Thymus (tissue), 11 donors: ENCODE results near the gene ST7. TPM values are rescaled to one million over a fixed set of nuclear protein-coding genes. Genes with fewer than 3 reads are reported as not detected.
A peak's percentile ranks its signal among the peaks of the same experiment; 100 is the strongest.

Experiments used
- DNase-seq, 9 donors: peaks; one replicate each; pipeline ENCODE4 v3.0.0-alpha.2; 2013; ENCODE audit warnings: low spot score in 9 of 9, low read depth in 6 of 9, missing footprints in 1 of 9
- H3K27ac ChIP-seq, 2 donors: one replicate each; pipeline ENCODE4 v1.5.1; 2013; ENCODE audit warnings: control low read depth in 1 of 2, low read depth in 1 of 2, low read length in 1 of 2, mild to moderate bottlenecking in 1 of 2, moderate library complexity in 1 of 2
- H3K27me3 ChIP-seq, 2 donors: one replicate each; pipeline ENCODE4 v1.5.1; 2013; ENCODE audit warnings: low read length in 1 of 2; ENCODE audit not compliant: control insufficient read depth in 2 of 2, insufficient read depth in 1 of 2
- H3K36me3 ChIP-seq, 2 donors: one replicate each; pipeline ENCODE4 v1.5.1; 2013; ENCODE audit warnings: low read length in 1 of 2, mild to moderate bottlenecking in 1 of 2, moderate library complexity in 1 of 2; ENCODE audit not compliant: control insufficient read depth in 2 of 2, insufficient read depth in 2 of 2
- H3K4me1 ChIP-seq, 2 donors: one replicate each; pipeline ENCODE4 v1.5.1; 2013; ENCODE audit warnings: low read length in 2 of 2; ENCODE audit not compliant: control insufficient read depth in 2 of 2, insufficient read depth in 2 of 2
- H3K4me3 ChIP-seq, 2 donors: one replicate each; pipeline ENCODE4 v1.5.1; 2013; ENCODE audit warnings: low read length in 2 of 2, control low read depth in 1 of 2, mild to moderate bottlenecking in 1 of 2
- H3K9me3 ChIP-seq, 2 donors: one replicate each; pipeline ENCODE4 v1.5.1; 2013; ENCODE audit warnings: low read length in 1 of 2, mild to moderate bottlenecking in 1 of 2; ENCODE audit not compliant: control insufficient read depth in 2 of 2, insufficient read depth in 1 of 2
- WGBS: extraction: QIAGEN DNeasy Blood & Tissue Kit; methylation state at CpG from one replicate; pipeline ENCODE4 v1.1.7; 2013; 5-methylcytosine and 5-hydroxymethylcytosine counted together
- polyA plus RNA-seq: library from polyadenylated mRNA; stranded (reverse); fragments of 200-250 nt; gene quantifications from one replicate; pipeline ENCODE4 v1.2.3, GENCODE V29; 2013
- total RNA-seq: library from RNA; stranded (reverse); fragments of 120-200 nt; gene quantifications from one replicate; pipeline ENCODE4 v1.2.4, GENCODE V29; 2013
- donor health status: healthy.

ST7 gene
- total and polyA plus RNA-seq, 2 donors: 9.3 to 11.5 TPM

DNA sequence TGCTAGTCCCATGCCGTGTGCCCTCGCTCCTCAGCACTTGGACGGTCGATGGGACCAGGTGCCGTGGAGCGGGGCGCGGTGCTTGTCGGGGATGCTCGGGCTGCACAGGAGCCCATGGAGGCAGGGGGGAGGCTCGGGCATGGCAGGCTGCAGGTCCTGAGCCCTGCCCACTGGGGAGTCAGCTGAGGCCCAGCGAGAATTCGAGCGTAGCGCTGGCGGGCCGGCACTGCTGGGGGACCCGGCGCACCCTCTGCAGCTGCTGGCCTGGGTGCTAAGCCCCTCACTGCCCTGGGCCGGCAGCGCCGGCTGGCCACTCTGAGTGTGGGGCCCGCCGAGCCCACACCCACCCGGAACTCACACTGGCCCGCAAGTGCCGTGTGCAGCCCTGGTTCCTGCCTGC lies 44.7 kb downstream of the ST7 start:
- no peaks in the 10 kb centered on the region for H3K27me3 ChIP-seq
- no peak overlapping the region for H3K27ac ChIP-seq
- no peaks in the 10 kb centered on the region for H3K9me3 ChIP-seq
- H3K36me3 ChIP-seq: no peaks in the 10 kb centered on the region
- no peak overlapping the region for H3K4me3 ChIP-seq
- no peak for DNase-seq
- H3K4me1 ChIP-seq: no peaks in the 10 kb centered on the region
- 98% methylated on average over 27 of the region's 27 CpGs for WGBS

DNA sequence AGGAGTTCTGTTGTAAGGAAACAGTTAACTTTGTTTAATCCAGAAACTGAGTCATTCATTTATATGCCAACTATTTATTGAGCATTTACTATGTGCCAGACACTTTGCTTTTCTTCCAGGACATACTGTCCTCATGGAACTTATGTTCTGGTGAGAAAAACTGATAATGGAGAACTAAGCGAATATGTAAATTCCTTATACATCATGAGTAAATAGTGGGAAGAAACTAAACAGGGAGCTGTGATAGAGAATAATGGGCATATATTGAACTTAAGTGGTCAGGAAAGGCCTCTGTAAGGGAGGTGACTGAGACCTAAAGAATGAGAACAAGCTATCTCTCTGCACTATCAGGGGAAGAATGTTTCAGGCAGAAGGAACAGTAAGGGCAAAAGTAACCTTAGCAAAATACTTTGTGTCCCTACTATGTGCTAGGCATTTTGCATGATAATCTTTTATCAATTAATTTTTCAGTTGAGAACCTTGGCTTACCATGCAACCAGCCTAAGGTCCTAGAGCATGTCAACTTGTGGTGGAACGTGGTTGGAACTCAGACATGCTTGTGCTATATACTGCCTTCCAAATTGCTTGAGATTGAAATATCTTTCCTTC lies 45.4 kb downstream of the ST7 start:
- Histone ChIP-seq H3K4me3 (no peak overlapping the region), H3K27me3 (no peaks in the 10 kb centered on the region), H3K27ac (no peak overlapping the region), H3K4me1 (no peaks in the 10 kb centered on the region), H3K36me3 (no peaks in the 10 kb centered on the region), H3K9me3 (no peaks in the 10 kb centered on the region)
- no peak for DNase-seq
- WGBS: 98% methylated on average over 2 of the region's 2 CpGs

GRCh38 chr7:116999311-116999710 lies 46.0 kb downstream of the ST7 start:
- no peaks in the 10 kb centered on the region for H3K36me3 ChIP-seq
- WGBS: 95% methylated on average over 1 of the region's 1 CpG
- H3K4me3 ChIP-seq: no peak overlapping the region
- DNase-seq: no peak
- H3K4me1 ChIP-seq: no peaks in the 10 kb centered on the region
- no peaks in the 10 kb centered on the region for H3K27me3 ChIP-seq
- H3K27ac ChIP-seq: no peak overlapping the region
- H3K9me3 ChIP-seq: no peaks in the 10 kb centered on the region

GRCh38 chr7:117001283-117001682 lies 48.0 kb downstream of the ST7 start:
- H3K36me3 ChIP-seq: no peaks in the 10 kb centered on the region
- H3K9me3 ChIP-seq: no peaks in the 10 kb centered on the region
- no peaks in the 10 kb centered on the region for H3K27me3 ChIP-seq
- H3K4me3 ChIP-seq: no peak overlapping the region
- H3K4me1 ChIP-seq: no peaks in the 10 kb centered on the region
- no peak for DNase-seq
- H3K27ac ChIP-seq: no peak overlapping the region

- H3K27ac ChIP-seq: no peak overlapping the region
- peaks cover 8 to 13% of the 10 kb centered on the region in 2 donors for H3K4me1 ChIP-seq
- H3K9me3 ChIP-seq: no peaks in the 10 kb centered on the region
- H3K27me3 ChIP-seq: no peaks in the 10 kb centered on the region
- no peaks in the 10 kb centered on the region for H3K36me3 ChIP-seq
- 96% methylated on average over 1 of the region's 1 CpG for WGBS
- DNase-seq: no peak
- no peak overlapping the region for H3K4me3 ChIP-seq
Measured at GRCh38 chr7:117004899-117005298, 51.6 kb downstream of the ST7 start.

DNA sequence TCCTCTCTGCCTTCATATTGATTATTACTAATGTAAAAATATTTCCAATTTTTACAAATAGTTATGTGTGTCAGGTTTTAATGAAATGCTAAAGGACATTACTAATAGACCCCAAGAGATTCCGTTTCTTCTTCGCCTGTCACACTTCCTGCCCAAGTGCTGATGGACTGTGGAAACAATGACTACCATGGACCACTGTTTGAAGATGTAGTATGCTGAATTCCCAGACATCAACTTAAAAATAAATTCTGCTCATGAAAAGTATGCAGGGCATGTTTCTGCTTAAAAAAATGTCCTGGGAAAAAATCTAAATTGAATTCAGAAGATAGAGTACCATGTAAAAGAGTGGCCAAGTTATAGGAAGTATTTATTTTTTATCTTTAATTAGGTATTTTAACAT lies 52.1 kb downstream of the ST7 start:
- 98% methylated on average over 2 of the region's 2 CpGs for WGBS
- no peaks in the 10 kb centered on the region for H3K36me3 ChIP-seq
- no peaks in the 10 kb centered on the region for H3K27me3 ChIP-seq
- no peak overlapping the region for H3K27ac ChIP-seq
- no peak overlapping the region for H3K4me3 ChIP-seq
- no peak for DNase-seq
- H3K4me1 ChIP-seq: peaks cover 8 to 18% of the 10 kb centered on the region in 2 donors
- no peaks in the 10 kb centered on the region for H3K9me3 ChIP-seq

DNA sequence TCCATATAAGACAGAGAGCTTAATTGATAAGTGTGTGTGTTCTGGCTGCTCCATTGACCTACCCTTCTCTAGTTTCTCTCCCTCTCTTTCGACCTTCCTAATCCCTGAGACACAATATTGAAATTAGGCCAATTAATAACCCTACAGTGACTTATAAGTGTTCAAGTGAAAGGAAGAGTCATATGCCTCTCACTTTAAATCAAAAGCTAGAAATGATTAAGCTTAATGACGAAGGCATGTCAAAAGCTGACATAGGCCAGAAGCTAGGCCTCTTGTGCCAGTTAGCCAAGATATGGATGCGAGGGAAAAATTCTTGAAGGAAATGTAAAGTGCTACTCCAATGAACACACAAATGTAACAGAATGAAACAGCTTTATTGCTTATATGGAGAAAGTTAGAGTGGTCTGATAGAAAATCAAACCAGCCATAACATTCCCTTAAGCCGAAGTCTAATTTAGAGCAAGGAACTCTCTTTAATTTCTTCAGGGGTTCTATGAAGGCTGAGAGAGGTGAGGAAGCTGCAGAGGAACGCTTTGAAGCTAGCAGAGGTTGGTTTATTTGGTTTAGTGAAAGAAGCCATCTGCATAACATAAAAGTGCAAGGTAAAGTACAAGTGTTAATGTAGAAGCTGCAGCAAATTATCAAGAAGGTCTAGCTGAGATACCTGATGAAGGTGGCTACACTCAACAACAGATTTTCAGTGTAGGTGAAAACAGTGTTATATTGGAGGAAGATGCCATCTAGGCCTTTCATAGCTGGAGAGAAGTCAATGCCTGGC lies 53.8 kb downstream of the ST7 start:
- peaks cover 0 to 6% of the 10 kb centered on the region in 2 donors for H3K27me3 ChIP-seq
- H3K4me3 ChIP-seq: no peak overlapping the region
- H3K36me3 ChIP-seq: no peaks in the 10 kb centered on the region
- H3K9me3 ChIP-seq: no peaks in the 10 kb centered on the region
- WGBS: 73% methylated on average over 5 of the region's 5 CpGs
- peak in 8 of 9 donors; percentile 23 to 77 (median 38) for DNase-seq
- H3K4me1 ChIP-seq: peaks cover 8 to 27% of the 10 kb centered on the region in 2 donors
- H3K27ac ChIP-seq: no peak overlapping the region

DNA sequence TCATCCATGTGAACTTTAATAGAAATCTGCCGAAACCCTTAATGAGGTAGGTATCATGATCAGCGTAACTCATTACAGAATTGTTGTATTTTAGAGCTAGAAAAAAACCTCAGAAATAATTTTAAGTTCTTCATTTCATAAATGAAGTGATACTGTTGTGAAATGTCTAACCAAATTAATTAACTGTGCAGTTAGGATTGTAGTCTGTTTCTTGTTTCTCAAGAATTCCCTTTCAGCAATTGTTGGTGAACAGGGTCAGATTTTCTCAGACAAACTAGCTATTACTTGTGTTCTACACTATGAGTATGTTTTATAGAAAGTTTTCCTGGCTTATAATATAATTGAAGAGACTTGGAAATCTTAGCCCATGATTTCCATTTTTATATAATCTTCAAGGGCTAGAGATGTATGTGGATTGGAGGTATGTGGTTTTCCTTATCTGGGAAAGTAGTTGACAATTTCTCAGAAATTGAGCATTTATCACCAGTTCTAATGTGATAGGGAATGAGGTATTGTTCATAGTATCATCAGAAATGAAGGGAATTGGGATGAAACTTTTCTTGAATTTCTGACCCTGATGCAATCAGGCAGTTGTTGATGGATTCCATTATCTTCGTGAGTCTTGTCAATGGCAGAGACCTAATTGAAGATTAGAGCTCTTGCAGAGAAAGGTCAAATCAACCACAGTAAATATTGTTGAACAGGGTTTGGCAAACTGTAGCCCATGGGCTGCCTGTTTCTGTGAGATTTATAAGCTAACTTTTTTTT lies 55.0 kb downstream of the ST7 start:
- H3K27me3 ChIP-seq: peaks cover 0 to 6% of the 10 kb centered on the region in 2 donors
- no peaks in the 10 kb centered on the region for H3K36me3 ChIP-seq
- no peak for DNase-seq
- H3K4me1 ChIP-seq: peaks cover 8 to 27% of the 10 kb centered on the region in 2 donors
- 94% methylated on average over 3 of the region's 3 CpGs for WGBS
- H3K27ac ChIP-seq: no peak overlapping the region
- H3K4me3 ChIP-seq: no peak overlapping the region
- H3K9me3 ChIP-seq: no peaks in the 10 kb centered on the region
